Activated naive CD8-positive, alpha-beta T cell (primary cell): ENCODE measurements around the gene TPK1.

Experiments used
- H3K27ac Mint-ChIP-seq: one replicate; pipeline ENCODE4 v1.8.0; 2021; ENCODE audit warnings: mixed read lengths
- H3K27me3 Mint-ChIP-seq: one replicate; pipeline ENCODE4 v1.8.0; 2021; ENCODE audit warnings: mixed read lengths
- H3K36me3 Mint-ChIP-seq: one replicate; pipeline ENCODE4 v1.8.0; 2021; ENCODE audit warnings: mixed read lengths
- H3K4me1 Mint-ChIP-seq: one replicate; pipeline ENCODE4 v1.8.0; 2021; ENCODE audit warnings: low read depth, mixed read lengths
- H3K4me3 Mint-ChIP-seq: one replicate; pipeline ENCODE4 v1.8.0; 2021; ENCODE audit warnings: mild to moderate bottlenecking, mixed read lengths
- H3K9me3 Mint-ChIP-seq: one replicate; pipeline ENCODE4 v1.8.0; 2021; ENCODE audit warnings: low read depth, mixed read lengths

Gene TPK1

GRCh38 chr7:144835155-144835611, 670 bp downstream of the TPK1 start:
- peak overlapping the region; percentile 95 for H3K4me3 Mint-ChIP-seq
- peaks cover 41% of the 10 kb centered on the region for H3K4me1 Mint-ChIP-seq
- peaks cover 9% of the 10 kb centered on the region for H3K9me3 Mint-ChIP-seq
- H3K36me3 Mint-ChIP-seq = peaks cover 10% of the 10 kb centered on the region
- peak overlapping the region; percentile 96 for H3K27ac Mint-ChIP-seq
- H3K27me3 Mint-ChIP-seq = no peaks in the 10 kb centered on the region

DNA sequence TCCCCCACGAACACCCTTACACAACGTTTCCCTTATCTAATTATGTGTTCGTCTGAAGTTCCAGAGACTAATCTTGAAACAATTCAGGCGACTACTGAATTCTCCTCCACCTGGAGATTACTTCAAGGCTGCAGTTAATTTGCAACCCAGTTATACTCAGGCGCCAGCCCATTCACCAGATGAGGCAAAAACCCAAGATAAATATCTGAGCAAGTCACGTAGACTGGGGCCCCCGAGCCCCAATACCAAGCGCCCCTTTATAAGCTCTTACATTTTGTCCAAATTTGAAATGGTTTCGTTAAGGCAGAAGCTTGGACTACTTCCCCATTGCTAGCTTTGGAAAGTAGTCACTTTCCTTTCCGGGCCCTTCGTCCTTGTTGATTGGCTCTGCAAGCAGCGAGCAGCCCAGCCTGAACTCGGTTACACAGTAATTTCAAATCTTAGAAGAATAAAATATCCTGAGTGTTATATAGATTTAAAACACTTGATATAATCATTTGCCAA, 1.2 kb downstream of the TPK1 start:
- Mint-ChIP-seq H3K27me3 (no peaks in the 10 kb centered on the region), H3K4me1 (peaks cover 46% of the 10 kb centered on the region), H3K27ac (peak overlapping the region; percentile 96), H3K9me3 (peaks cover 4% of the 10 kb centered on the region), H3K36me3 (peaks cover 10% of the 10 kb centered on the region), H3K4me3 (peak overlapping the region; percentile 95)

DNA sequence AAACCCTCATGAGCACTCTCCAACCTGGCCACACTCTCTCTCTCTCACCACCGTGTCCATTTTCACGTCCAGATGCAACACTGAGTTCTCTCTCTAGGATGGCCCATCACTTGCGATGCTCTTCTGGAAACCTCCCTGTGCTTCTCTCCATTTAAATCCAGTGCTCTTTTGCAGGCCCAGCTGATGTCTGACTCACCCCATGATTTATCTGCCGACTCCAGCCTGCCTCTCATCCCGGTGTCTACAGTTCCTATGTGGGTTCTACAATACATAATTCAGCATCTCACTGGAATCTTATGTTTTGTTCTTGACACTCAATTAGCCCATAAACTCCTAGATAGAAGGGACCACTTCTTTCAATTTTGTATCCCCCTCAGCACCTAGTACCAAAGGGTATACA, 5.0 kb downstream of the TPK1 start:
- no peaks in the 10 kb centered on the region for H3K27me3 Mint-ChIP-seq
- no peak overlapping the region for H3K4me3 Mint-ChIP-seq
- peaks cover 67% of the 10 kb centered on the region for H3K4me1 Mint-ChIP-seq
- peaks cover 5% of the 10 kb centered on the region for H3K36me3 Mint-ChIP-seq
- peak overlapping the region; percentile 84 for H3K27ac Mint-ChIP-seq
- H3K9me3 Mint-ChIP-seq = no peaks in the 10 kb centered on the region

- no peaks in the 10 kb centered on the region for H3K27me3 Mint-ChIP-seq
- H3K36me3 Mint-ChIP-seq = peaks cover 5% of the 10 kb centered on the region
- H3K4me1 Mint-ChIP-seq = peaks cover 71% of the 10 kb centered on the region
- peak overlapping the region; percentile 48 for H3K4me3 Mint-ChIP-seq
- H3K27ac Mint-ChIP-seq = peak overlapping the region; percentile 88
- H3K9me3 Mint-ChIP-seq = no peaks in the 10 kb centered on the region
Measured at GRCh38 chr7:144830024-144830785, 5.6 kb downstream of the TPK1 start.

DNA sequence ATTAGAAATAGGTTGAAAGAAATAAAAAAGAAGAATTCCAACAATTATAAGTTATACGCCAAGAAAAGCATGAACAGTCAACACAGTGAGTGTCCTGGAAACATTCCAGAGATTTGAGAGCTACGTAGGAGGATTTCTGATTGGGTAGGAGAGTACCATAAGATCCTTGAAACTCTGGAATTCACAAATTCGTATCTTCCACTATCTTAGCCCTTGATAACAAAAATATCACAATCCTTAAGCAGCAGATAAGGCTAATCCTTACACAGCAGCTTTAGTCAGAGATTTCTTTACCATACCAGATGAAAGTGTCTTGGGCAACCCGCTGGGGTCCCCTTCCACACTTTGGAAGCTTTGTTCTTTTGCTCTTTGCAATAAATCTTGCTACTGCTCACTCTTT, 8.2 kb downstream of the TPK1 start:
- Mint-ChIP-seq H3K4me3 (no peak overlapping the region), H3K36me3 (peaks cover 12% of the 10 kb centered on the region), H3K27me3 (no peaks in the 10 kb centered on the region), H3K27ac (peak overlapping the region; percentile 11), H3K9me3 (no peaks in the 10 kb centered on the region), H3K4me1 (peaks cover 72% of the 10 kb centered on the region)

GRCh38 chr7:144826208-144826607, 9.6 kb downstream of the TPK1 start:
- peaks cover 79% of the 10 kb centered on the region for H3K4me1 Mint-ChIP-seq

GRCh38 chr7:144824360-144824759, 11.5 kb downstream of the TPK1 start:
- H3K4me1 Mint-ChIP-seq = peaks cover 82% of the 10 kb centered on the region
- H3K27me3 Mint-ChIP-seq = no peaks in the 10 kb centered on the region
- peak overlapping the region; percentile 77 for H3K27ac Mint-ChIP-seq
- H3K36me3 Mint-ChIP-seq = peaks cover 15% of the 10 kb centered on the region
- H3K4me3 Mint-ChIP-seq = no peak overlapping the region
- H3K9me3 Mint-ChIP-seq = no peaks in the 10 kb centered on the region

More at GRCh38 chr7:144826208-144826607, 9.6 kb downstream of the TPK1 start:
- peak overlapping the region; percentile 30 for H3K4me3 Mint-ChIP-seq
- no peaks in the 10 kb centered on the region for H3K27me3 Mint-ChIP-seq
- peak overlapping the region; percentile 79 for H3K27ac Mint-ChIP-seq
- H3K36me3 Mint-ChIP-seq = peaks cover 15% of the 10 kb centered on the region
- H3K9me3 Mint-ChIP-seq = no peaks in the 10 kb centered on the region

GRCh38 chr7:144822223-144822622, 13.6 kb downstream of the TPK1 start:
- Mint-ChIP-seq H3K36me3 (peaks cover 16% of the 10 kb centered on the region), H3K4me3 (peak overlapping the region; percentile 7), H3K27ac (peak overlapping the region; percentile 77), H3K27me3 (no peaks in the 10 kb centered on the region), H3K4me1 (peaks cover 87% of the 10 kb centered on the region), H3K9me3 (no peaks in the 10 kb centered on the region)

GRCh38 chr7:144821067-144821466, 14.8 kb downstream of the TPK1 start:
- Mint-ChIP-seq H3K4me3 (peak overlapping the region; percentile 71), H3K27ac (peak overlapping the region; percentile 95), H3K9me3 (no peaks in the 10 kb centered on the region), H3K4me1 (peaks cover 86% of the 10 kb centered on the region), H3K27me3 (no peaks in the 10 kb centered on the region), H3K36me3 (peaks cover 16% of the 10 kb centered on the region)

GRCh38 chr7:144820552-144820951, 15.3 kb downstream of the TPK1 start:
- Mint-ChIP-seq H3K36me3 (peaks cover 13% of the 10 kb centered on the region), H3K4me3 (peak overlapping the region; percentile 24), H3K27ac (peak overlapping the region; percentile 95), H3K27me3 (no peaks in the 10 kb centered on the region), H3K4me1 (peaks cover 86% of the 10 kb centered on the region), H3K9me3 (no peaks in the 10 kb centered on the region)

GRCh38 chr7:144819566-144819965, 16.3 kb downstream of the TPK1 start:
- no peaks in the 10 kb centered on the region for H3K9me3 Mint-ChIP-seq
- peak overlapping the region; percentile 24 for H3K4me3 Mint-ChIP-seq
- peak overlapping the region; percentile 95 for H3K27ac Mint-ChIP-seq
- H3K4me1 Mint-ChIP-seq = peaks cover 85% of the 10 kb centered on the region
- H3K27me3 Mint-ChIP-seq = no peaks in the 10 kb centered on the region
- H3K36me3 Mint-ChIP-seq = peaks cover 9% of the 10 kb centered on the region

GRCh38 chr7:144818511-144818910, 17.3 kb downstream of the TPK1 start:
- peak overlapping the region; percentile 95 for H3K27ac Mint-ChIP-seq
- H3K27me3 Mint-ChIP-seq = no peaks in the 10 kb centered on the region
- peak overlapping the region; percentile 57 for H3K4me3 Mint-ChIP-seq
- H3K4me1 Mint-ChIP-seq = peaks cover 83% of the 10 kb centered on the region
- H3K36me3 Mint-ChIP-seq = peaks cover 6% of the 10 kb centered on the region
- H3K9me3 Mint-ChIP-seq = no peaks in the 10 kb centered on the region

DNA sequence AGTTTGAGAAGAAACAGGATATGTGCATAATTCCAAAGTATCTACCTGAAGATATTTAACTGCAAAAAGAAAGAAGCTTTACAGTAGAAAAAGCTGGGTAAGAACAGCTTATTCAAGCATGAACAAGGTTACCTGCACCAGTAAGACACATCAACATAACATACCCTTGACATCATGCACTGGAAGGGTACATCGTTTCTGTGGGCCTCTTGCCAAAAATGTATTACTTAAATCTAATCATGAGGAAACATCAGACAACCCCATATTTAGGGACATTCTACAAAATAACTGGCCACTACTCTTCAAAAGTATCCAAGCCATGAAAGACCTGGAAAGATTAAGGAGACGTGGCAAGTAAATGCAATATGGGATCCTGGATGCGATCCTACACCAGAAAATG, 18.9 kb downstream of the TPK1 start:
- Mint-ChIP-seq H3K4me1 (peaks cover 83% of the 10 kb centered on the region), H3K27me3 (no peaks in the 10 kb centered on the region), H3K9me3 (no peaks in the 10 kb centered on the region), H3K36me3 (peaks cover 6% of the 10 kb centered on the region), H3K4me3 (no peak overlapping the region), H3K27ac (peak overlapping the region; percentile 95)

DNA sequence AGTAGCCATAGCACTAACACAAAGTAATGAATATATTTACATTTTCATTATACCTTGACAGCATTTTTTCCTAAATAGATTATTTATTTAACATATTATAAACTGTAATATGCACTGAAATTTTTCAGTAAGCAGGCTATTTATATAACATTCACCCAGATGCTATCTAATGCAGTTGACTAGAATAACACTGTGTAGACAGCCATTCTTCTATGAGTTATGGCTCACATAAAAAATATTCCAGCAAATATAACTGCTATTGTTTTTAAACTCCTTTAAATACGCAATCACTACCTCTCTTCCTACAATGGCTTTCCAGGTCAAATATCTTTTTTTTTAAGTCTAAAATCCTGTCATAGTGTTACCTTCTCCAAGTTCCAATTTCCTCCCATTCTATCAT, 21.6 kb downstream of the TPK1 start:
- Mint-ChIP-seq H3K9me3 (no peaks in the 10 kb centered on the region), H3K27me3 (no peaks in the 10 kb centered on the region), H3K27ac (peak overlapping the region; percentile 83), H3K4me3 (no peak overlapping the region), H3K4me1 (peaks cover 71% of the 10 kb centered on the region), H3K36me3 (peaks cover 3% of the 10 kb centered on the region)

DNA sequence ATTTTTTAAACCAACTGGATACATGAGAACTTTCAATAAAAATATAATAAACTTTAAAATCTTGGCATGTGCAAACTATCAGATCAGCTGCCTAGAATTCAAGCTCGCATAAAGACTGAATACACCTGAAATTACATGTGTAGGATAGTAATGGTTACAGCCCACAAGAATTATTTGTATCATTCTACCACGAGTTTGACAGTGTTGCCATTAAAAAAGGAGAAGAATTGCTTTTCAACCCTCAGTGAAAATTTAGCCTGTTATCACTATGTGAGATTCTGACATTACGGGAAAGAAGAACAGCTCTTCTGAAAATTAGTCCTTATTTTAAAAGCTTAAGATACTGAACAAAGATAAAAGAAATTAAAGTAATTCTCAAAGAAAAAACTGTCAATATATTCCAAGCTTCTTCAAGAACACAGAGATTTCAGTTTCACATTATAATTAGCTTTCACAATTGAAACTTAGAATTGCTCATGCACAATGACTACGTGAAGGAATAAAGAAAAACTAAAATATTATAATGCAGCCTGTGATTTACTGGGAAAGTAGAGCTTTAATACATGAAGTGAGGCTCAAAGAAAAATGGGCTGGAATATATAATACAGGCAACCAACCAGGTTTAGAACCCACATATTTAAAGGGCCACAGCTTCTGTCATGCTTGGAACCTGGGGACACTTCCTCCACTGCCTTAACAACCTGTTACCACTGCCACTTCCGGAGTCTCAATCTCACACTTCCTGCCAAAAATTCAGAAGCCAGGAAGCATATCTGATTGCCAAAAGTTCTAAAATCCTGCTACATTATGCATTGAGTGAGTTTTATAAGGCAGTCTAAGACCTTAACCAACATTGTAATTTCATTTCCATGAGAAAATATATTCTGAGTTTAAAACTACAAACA, 23.2 kb downstream of the TPK1 start:
- Mint-ChIP-seq H3K4me1 (peaks cover 71% of the 10 kb centered on the region), H3K27me3 (no peaks in the 10 kb centered on the region), H3K36me3 (peaks cover under 1% of the 10 kb centered on the region), H3K4me3 (peak overlapping the region; percentile 81), H3K27ac (peak overlapping the region; percentile 94), H3K9me3 (no peaks in the 10 kb centered on the region)
